Adipocyte (in vitro differentiated cells): Measurements from ENCODE around the gene ARHGEF16.

Source experiments
- DNase-seq: peaks from one replicate; pipeline ENCODE4 v3.0.0-alpha.2; 2015; ENCODE audit warnings: low read depth
- H3K27me3 ChIP-seq: replicated peaks from 2 replicates; pipeline ENCODE4 v1.7.0; 2013; ENCODE audit warnings: mild to moderate bottlenecking, low read length, moderate library complexity; ENCODE audit not compliant: control insufficient read depth, insufficient read depth
- H3K36me3 ChIP-seq: 2 replicates; pipeline ENCODE4 v1.7.0; 2013; ENCODE audit warnings: low read length, mild to moderate bottlenecking, moderate library complexity; ENCODE audit not compliant: control insufficient read depth, insufficient read depth, severe bottlenecking
- H3K4me1 ChIP-seq: 2 replicates; pipeline ENCODE4 v1.7.0; 2013; ENCODE audit warnings: mild to moderate bottlenecking, low read length, moderate library complexity; ENCODE audit not compliant: control insufficient read depth, insufficient read depth
- H3K4me3 ChIP-seq: 2 replicates; pipeline ENCODE4 v1.7.0; 2013; ENCODE audit warnings: mild to moderate bottlenecking, low read length, moderate library complexity
- H3K9ac ChIP-seq: 2 replicates; pipeline ENCODE4 v1.7.0; 2013; ENCODE audit warnings: mild to moderate bottlenecking, low read length, moderate library complexity
- H3K9me3 ChIP-seq: 2 replicates; pipeline ENCODE4 v1.7.0; 2013; ENCODE audit warnings: mild to moderate bottlenecking, low read length, moderate library complexity; ENCODE audit not compliant: control insufficient read depth

The ARHGEF16 gene

DNA sequence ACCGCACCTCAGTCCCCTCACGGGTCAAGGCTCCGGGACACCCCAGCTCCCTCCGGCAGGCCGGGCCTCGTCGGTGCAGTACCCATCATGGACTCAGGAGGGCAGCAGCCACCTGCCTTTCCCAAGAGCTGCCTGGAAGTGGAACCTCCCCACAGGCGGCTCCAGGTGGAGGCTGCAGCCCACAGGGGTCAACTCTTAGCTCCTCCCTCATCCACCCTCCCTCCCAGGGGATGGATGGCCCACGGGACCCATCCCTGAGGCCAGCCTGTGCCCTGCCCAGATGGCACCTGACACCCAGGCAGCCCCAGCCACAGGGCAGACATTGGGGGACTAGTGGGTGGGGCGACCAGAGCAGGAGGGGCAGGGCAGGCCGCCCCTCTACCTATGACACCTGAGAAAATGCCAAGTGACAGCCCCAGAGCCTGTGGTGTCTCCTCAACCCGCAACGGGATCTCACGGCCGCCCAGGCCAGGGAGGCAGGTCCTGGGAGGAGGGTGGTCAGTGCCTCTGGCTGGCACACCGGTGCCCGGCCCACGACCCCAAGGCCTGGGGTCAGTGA, 1.2 kb upstream of the ARHGEF16 start:
- H3K36me3 ChIP-seq, result no peaks in the 10 kb centered on the region
- H3K4me1 ChIP-seq, result no peaks in the 10 kb centered on the region
- H3K4me3 ChIP-seq, result no peak overlapping the region
- peaks cover 71% of the 10 kb centered on the region for H3K27me3 ChIP-seq
- peak; percentile 81 for DNase-seq
- H3K9ac ChIP-seq, result peak overlapping the region; percentile 74
- peaks cover 15% of the 10 kb centered on the region for H3K9me3 ChIP-seq

DNA sequence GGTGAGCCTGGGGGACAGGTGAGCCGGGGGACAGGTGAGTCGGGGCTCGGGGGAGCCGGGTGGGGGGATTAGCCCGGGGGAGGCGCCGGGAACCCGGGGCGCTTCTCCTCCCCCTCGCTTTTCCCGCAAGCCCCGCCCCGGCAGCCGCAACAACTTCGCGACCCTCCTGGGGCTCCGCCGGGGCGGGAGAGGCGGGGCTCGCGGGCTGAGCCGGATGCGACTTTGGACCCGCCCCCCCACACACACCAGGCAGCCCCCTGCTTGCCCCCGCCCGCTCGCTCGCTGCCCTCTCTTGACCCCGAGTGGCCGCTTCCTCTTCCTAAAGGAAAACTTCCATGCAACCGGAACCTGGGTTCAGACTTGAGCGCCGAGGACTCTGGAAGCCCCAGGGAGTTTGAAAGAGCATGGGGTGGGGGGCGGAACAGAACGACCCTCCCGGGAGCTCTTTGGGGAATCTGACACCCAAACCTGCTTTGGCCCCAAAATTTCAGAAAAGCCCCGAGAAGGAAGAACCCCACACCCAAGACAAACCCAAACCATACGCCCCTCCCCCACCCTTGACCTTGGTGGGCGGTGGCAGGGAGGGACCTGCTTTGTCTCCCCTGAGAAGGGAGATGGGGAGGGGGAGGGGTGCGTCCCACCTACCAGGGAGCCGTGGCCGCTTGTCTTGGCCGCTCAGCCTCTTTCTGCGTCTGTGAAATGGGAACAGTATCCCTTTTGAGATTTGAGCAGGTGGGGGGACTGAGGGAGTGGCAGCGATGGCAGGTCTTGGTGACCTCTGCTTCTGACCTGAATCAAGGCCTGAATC, 550 bp downstream of the ARHGEF16 start:
- Histone ChIP-seq H3K9me3 (peaks cover 10% of the 10 kb centered on the region), H3K9ac (no peak overlapping the region), H3K4me1 (no peaks in the 10 kb centered on the region), H3K36me3 (no peaks in the 10 kb centered on the region), H3K4me3 (no peak overlapping the region), H3K27me3 (peaks cover 61% of the 10 kb centered on the region)
- DNase-seq, result no peak

DNA sequence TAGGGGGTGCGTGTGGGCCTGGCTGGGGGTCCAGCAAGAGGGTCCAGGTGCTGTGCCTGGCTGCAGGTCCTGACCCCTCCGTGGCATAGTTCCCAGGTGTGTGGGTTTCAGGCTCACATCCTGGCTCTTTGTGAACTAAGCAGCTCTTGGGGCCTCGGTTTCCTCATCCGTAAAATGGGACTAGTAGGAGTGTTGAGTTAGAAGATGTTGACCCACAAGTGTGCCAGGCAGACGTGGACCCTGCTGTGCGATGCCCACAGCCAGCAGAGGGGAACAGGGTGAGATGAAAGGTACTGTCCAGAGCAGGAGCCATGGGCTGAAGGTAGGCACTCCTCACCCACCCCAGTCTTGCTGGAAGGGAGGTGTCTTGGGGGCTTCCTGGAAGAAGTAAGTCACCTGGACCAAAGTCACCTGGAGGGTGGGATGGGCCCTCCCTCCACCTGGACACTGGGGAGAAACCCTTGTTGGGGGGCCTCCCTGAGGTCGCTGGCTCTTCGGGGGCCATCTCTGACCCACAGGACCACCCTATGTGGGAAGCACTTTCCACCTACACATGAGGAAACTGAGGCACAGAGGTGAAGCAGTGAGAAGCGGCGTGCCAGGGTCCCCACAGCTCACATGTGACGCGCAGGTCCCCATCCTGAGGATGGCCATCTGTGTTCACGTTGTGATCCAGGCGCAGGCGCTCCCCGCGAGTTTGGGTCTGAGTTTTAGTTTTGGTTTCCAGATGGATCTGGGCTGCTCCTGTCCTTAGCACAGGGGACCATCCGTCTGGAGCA, 1.4 kb downstream of the ARHGEF16 start:
- peaks cover 3% of the 10 kb centered on the region for H3K4me1 ChIP-seq
- no peak for DNase-seq
- H3K9me3 ChIP-seq, result peaks cover 1% of the 10 kb centered on the region
- no peaks in the 10 kb centered on the region for H3K36me3 ChIP-seq
- peaks cover 56% of the 10 kb centered on the region for H3K27me3 ChIP-seq
- no peak overlapping the region for H3K9ac ChIP-seq
- H3K4me3 ChIP-seq, result no peak overlapping the region

DNA sequence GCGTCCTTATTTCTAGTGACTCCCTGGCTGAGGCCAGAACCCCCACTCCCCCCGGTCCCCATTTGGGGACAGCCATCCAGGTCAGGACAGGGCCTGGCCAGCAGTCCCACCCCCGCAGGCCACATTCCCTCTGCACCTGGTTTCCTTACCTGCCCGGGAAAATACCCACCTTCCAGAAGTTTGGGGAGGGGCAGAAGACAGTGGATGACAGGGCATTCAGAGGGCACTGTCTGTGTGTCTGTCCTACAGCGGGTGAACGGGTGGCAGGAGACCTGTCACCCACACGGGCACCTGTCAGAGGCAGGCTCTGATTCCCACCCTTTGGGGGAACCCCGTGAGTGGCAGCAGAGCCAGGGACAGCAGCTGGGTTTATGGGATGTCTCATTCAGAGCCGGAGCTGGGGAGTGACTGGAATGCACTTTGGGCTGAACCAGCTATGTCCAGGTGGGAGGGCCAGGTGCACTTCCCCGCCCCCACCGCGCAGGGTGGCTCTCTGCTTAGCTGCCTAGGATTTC, 2.0 kb downstream of the ARHGEF16 start:
- Histone ChIP-seq H3K9me3 (no peaks in the 10 kb centered on the region), H3K36me3 (no peaks in the 10 kb centered on the region), H3K27me3 (peaks cover 56% of the 10 kb centered on the region), H3K4me1 (peaks cover 5% of the 10 kb centered on the region), H3K4me3 (no peak overlapping the region), H3K9ac (no peak overlapping the region)
- no peak for DNase-seq

DNA sequence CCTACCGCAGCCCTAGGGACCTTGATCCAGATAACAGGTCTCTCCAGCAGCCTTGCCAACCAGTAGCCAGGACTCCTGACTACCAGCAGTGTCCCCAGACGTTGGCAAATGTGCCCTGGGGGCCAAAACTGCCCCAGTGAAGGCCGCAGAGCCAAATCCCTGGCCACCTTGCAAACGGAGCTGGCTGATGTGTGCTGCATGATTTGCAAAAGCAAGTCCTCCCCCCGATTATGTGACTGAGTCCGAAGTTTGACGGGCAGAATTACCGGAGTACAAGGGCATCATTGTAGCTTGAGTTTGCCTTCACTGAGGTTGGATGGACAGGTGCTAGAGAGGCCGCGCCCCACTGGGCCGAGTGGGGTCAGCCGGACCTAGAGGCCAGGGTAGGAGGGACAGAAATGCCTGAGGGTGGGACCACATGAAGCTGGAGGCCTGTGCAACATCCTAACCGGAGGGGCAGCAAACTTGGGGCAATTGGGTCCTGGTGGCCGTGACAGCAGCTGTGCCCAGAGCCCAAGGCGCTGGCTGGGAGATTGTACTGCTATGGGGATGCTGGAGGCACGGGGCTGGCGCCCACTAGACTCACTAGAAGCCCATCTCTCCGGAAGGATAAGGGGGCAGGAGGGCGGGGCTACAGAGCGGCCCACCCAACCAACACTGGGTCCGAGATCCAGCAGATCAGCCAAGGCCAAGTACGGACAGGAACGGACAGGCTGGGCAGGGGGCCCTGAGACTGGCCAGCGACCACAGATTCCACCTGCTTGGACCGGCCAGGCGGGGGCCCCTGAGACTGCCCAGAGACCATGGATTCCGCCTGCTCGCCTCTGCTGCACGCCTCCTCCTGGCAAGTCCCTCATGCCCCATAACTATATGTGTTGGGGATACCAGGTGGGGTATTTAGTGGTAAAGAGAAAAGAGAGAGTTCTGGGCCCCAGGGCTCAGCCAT, 2.8 kb downstream of the ARHGEF16 start:
- no peak overlapping the region for H3K9ac ChIP-seq
- peaks cover 57% of the 10 kb centered on the region for H3K27me3 ChIP-seq
- no peaks in the 10 kb centered on the region for H3K36me3 ChIP-seq
- H3K9me3 ChIP-seq, result no peaks in the 10 kb centered on the region
- H3K4me3 ChIP-seq, result no peak overlapping the region
- H3K4me1 ChIP-seq, result peaks cover 5% of the 10 kb centered on the region
- no peak for DNase-seq

DNA sequence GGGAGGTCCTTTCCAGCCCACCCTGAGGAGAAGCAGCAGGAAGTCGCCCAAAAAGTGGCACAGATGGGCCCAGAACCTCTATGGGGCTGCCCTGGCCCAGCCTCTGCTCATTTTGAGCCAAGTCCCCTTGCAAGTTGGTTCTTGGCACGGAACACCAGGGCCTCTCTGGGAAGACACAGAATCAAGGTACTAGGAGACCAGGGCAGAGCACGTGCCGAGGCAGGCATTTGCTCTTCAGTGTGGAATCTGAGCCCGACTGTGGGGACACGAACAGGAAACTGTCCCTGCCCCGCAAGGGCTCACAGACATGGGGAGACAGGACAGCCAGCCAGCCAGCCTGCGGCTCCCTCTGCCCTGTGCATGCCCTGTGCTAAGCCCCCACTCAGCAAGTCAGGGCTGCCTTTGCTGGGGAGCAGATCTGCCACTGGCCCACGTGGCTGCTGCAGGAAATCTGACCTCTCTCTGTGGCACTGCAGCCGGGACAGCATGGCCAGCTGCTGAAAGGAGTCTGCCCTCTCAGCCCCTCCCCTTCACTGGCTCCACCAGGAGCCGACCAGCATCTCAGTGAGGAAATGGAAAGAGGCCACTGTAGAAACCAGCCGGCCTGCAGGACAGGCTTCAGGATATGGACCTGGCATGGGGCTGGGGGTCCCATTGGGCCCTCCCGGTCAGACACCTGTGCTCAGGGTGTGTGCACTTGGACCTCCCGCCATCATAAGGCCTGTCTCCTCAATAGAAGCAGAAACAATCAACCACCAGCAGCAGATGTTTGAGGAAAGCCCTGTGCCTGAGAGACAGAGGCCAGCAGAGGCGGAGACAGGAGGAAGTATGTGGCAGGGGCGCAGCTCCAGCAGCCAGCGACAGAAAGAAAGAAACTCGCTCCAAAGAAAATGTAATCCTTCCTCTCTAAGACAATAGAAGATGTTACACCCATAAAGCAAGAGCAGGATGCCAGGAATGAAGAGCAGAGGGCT, 3.7 kb downstream of the ARHGEF16 start:
- Histone ChIP-seq H3K9ac (no peak overlapping the region), H3K36me3 (no peaks in the 10 kb centered on the region), H3K4me1 (peaks cover 5% of the 10 kb centered on the region), H3K4me3 (no peak overlapping the region), H3K27me3 (peaks cover 50% of the 10 kb centered on the region), H3K9me3 (no peaks in the 10 kb centered on the region)
- DNase-seq, result no peak

DNA sequence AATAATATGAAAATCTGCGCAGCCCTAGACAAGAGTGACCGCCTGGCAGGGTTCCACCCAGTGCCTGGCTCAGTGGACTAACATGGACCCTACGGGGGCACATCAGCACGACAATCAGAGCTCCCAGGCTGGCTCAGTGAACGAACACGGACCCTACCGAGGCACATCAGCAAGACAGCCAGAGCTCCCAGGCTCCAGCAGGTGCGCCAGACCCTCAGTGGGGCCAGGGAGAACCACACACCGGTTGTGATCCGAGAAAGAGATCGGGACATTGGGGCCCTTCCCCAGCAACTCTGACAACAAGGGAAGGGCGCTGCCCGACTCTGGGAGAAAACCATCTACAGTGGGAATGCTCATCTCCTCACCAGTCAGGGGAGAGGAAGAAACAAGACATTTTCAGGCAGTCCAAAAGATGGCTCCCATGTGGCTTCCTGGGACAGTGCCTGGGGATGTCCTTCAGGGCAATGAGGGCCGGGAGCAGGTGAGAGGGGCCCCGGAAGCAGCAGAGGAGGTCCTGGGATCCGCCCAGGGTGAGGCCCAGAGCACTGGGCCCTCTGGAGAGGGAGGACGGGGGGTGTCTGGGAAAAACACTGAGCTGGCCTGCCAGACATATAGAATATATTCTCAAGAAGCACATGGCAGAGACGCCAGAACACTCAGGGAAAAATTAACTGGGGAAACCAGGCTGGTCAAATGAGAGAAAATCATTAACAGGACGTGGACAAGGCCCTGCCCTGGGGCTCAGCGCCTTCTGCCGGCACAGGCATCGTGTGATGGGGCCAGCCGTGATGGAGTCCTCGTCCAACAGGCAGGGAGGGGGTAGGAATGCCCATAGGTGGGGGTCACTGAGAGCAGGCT, 4.8 kb downstream of the ARHGEF16 start:
- no peak for DNase-seq
- Histone ChIP-seq H3K4me3 (no peak overlapping the region), H3K27me3 (peaks cover 49% of the 10 kb centered on the region), H3K9me3 (no peaks in the 10 kb centered on the region), H3K4me1 (peaks cover 5% of the 10 kb centered on the region), H3K36me3 (no peaks in the 10 kb centered on the region), H3K9ac (no peak overlapping the region)

DNA sequence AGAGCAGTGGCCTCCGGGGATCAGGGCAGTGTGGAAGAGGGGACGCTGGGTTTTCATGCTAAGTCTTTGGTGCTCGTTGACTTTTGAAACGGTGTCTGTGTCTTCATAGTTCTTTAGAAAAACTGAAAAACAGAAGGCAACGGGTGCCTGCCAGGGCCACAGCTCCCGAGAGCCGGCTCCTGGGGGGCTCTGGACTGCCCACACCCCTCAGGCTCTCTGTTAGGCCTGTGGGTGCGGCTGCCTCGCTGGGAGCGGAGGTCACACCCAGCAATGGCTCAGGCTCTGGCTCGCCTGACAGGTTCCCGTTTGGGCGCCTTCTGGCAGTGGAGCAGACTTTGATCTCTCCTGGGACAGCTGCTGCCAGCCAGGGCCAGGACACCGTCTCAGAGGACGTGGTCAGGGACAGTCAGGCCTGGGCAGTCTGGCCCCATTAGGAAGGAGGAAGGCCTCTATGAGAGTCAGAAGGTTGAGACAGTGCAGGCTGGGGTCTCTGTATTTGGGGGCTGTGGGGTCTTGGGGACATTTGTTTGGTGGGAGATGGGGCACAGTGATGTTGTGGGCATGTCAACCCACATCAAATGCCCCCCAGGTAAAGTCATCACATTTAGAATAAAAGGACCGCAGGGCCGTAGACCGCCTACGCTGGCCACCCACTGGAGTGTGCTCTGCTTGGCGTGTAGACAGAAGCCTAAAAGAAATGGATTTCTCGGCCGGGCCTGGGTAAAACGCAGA, 5.6 kb downstream of the ARHGEF16 start:
- H3K4me1 ChIP-seq, result peaks cover 5% of the 10 kb centered on the region
- DNase-seq, result no peak
- peaks cover 49% of the 10 kb centered on the region for H3K27me3 ChIP-seq

DNA sequence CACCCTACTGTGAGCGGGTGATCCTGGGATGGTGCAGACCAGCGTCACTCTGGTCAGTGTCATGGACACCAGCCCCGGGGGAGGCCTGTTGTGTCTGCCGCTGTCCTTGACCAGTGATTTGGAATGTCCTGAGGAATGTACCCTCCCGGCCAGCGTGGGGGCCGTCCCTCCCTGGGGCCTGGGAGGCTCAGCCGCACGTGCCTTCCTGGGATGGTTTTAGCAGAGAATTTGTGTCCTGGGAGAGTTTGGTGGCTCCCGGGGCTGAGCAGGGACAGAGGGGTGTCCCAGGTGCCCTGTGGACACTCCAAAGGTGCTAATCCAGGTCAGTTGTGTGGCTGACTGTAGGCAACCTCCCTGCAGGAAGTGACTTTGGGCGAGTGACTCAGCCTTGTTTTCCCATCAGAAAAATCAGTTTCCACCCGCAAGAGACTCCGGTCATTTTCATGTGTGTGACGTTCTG, 6.2 kb downstream of the ARHGEF16 start:
- Histone ChIP-seq H3K4me3 (no peak overlapping the region), H3K36me3 (no peaks in the 10 kb centered on the region), H3K27me3 (peaks cover 46% of the 10 kb centered on the region), H3K9ac (no peak overlapping the region), H3K4me1 (peaks cover 5% of the 10 kb centered on the region), H3K9me3 (no peaks in the 10 kb centered on the region)
- DNase-seq, result no peak

More for the DNA sequence above, 5.6 kb downstream of the ARHGEF16 start:
- Histone ChIP-seq H3K9me3 (no peaks in the 10 kb centered on the region), H3K36me3 (no peaks in the 10 kb centered on the region), H3K9ac (no peak overlapping the region), H3K4me3 (no peak overlapping the region)
